GM19023 (cell line): Measurements from ENCODE around the gene PITHD1.
"Not testable (repeated sequence)": the region's sequence is repeated elsewhere in the genome, so short reads cannot be mapped to it uniquely, and the experiment has no call there.

ENCODE experiments used
- ATAC-seq: cut with Tn5 transposase; IDR thresholded peaks from one replicate; pipeline ENCODE4 v1.9.1; 2021; ENCODE audit warnings: mild to moderate bottlenecking, moderate library complexity; ENCODE audit not compliant: unreplicated experiment

The PITHD1 gene, protein sequence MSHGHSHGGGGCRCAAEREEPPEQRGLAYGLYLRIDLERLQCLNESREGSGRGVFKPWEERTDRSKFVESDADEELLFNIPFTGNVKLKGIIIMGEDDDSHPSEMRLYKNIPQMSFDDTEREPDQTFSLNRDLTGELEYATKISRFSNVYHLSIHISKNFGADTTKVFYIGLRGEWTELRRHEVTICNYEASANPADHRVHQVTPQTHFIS

DNA sequence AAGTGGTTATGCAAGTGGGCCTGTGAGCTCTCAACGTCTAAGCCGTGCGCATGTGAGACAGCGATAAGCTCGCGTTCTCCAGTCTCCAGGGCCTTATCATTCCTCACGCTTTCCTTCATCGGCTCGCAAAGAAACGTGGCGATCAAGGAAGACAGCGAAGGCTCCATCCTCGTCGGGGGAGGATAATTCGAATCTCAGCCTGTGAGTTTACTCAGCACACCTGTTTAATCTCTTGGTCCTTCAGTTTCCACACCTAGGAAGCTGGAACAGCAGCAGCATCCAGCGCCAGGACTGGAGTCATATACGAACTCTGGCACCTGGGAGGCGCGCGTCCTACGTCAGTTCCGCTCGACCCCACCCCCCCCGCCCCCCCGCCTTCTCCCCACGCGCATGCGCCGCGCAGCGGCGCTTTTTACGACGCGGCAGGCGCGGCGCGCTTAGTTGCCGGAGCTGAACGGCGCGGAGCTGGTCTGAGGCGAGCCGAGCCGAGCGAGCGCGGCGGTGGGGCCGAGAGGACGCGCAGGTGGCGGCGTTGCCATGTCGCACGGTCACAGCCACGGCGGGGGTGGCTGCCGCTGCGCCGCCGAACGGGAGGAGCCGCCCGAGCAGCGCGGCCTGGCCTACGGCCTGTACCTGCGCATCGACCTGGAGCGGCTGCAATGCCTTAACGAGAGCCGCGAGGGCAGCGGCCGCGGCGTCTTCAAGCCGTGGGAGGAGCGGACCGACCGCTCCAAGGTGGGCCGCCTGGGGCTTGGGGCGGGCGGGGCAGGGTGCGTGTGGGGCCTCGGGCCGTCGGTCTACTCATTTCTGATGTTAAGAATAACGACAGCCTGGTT, at the start of gene PITHD1:
TSS of gene PITHD1 (plus strand) at position 440 of the 836 bp plus-strand sequence. CDS start at position 538, 98 bp downstream.
- ATAC-seq, result peak; percentile 62

DNA sequence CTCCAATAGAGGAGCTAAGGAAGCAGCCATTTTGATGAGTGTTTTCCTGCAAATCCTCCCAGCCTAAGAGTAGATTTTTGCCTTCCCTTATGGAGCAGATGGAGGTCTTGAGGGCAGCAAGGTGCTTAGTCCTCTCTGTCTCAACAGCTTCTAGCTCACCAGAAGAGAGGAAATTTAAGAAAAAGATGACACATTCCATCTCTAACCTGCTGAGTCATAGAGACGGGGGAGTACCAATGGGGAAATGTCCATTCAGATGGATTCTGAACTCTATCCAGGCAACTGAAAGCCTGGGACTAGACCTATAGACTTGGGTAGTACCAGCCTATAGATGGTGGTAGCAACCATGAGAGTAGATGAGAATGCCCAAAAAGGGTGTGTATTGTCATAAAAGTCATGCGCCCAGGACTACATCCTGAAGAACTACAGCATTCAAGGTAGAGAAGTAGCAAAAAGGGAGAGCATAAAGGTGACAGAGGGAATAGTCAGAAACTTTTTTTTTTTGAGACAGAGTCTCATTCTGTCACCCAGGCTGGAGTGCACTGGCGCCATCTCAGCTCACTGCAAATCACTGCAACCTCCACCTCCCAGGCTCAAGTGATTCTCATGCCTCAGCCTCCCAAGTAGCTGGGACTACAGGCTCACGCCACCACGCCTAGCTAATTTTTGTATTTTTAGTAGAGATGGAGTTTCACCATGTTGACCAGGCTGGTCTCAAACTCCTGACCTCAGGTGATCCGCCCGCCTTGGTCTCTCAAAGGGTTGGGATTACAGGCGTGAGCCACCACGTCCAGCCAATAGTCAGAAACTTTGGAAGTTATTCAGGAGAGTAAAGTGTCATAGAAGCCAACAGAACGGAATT, 45.6 kb upstream of the PITHD1 start:
- ATAC-seq, result no peak

DNA sequence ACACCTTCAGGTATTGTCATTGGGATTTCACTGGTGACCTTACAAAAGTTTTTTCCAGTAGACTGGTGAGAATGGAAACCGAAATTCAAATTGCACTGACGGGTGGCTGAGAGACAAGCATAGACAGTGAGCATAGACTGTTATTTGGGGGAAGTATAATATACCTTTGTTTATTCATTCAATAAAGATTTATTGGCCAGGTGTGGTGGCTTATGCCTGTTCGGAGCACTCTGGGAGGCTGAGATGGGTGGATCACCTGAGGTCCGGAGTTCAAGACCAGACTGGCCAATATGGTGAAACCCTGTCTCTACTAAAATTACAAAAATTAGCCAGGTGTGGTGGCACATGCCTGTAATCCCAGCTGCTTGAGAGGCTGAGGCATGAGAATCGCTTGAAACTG, 44.9 kb upstream of the PITHD1 start:
- ATAC-seq, result not testable (repeated sequence)

DNA sequence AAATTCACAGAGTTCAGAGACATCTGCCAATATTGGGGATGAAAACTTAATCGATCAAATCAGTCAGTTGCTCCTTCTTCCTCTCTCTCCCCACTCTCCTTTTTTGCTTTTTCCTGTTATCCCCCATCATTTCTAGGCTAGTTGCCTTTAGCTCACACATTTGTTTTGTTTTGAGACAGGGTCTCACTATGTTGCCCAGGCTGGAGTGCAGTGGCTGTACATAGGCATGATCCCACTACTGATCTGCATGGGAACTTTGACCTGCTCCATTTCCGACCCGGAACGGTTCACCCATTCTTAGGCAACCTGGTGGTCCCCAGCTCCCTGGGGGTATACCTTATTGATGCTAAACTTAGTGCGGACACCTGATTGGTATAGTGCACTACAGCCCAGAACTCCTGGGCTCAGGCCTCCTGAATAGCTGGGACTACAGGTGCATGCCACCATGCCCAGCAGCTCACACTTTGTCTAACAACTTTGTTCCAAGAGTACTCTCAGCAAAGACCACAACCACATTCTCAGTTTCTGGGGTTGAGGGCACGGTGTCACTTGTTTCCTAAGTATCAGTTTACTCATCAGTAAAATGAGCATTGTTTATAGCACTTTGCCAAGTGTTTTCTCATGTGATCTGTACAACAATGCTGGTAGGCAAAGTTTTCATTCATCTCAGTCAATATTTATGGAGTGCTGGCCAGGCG, 41.6 kb upstream of the PITHD1 start:
- ATAC-seq, result no peak

DNA sequence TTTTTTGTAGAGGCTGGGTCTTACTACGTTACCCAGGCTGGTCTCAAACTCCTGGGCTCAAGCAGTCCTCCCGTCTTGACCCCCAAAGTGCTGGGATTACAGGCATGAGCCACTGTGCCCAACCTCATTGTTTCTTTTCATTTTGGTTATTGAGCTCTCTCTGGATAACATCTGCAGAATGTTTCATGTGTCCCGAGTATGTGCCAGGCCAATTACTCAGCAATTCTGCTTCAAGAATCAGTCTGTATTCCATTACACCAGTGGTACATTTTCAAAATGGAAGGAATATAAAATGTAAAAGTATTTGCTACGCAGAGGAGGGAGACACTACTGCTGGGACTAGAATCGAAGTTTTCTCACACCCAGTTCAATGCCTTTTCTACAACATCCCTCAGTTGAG, 36.6 kb upstream of the PITHD1 start:
- no peak for ATAC-seq

DNA sequence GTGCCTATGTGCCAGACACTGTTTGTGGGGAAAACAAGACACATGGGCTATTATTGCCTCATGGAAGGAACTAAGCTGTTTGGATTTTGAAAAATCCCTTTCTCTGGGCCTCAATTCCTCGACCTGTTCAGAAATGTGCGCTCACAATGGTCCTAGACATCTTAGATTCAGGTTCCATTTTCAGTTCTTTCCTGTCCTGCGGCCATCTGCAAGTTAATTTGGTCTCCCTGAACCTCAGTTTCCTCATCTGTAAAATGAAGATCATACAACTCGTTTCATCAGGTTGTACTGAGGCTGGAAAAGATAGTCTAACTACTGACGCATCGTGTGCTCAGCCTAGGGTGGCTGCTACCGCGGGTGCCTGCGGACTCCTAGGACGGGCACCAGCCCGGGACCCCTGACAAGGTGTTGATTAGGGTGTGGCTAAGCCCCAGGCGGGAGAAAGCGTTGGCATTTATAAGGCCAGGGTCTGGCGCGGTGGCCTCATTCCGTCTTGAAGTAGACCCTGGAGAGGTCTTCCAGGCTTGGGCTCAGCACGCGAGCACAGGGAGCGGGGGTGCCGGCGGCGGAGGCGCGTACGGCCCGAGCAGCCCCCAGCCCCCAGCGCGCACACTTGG, 35.4 kb upstream of the PITHD1 start:
- ATAC-seq, result peak; percentile 21

DNA sequence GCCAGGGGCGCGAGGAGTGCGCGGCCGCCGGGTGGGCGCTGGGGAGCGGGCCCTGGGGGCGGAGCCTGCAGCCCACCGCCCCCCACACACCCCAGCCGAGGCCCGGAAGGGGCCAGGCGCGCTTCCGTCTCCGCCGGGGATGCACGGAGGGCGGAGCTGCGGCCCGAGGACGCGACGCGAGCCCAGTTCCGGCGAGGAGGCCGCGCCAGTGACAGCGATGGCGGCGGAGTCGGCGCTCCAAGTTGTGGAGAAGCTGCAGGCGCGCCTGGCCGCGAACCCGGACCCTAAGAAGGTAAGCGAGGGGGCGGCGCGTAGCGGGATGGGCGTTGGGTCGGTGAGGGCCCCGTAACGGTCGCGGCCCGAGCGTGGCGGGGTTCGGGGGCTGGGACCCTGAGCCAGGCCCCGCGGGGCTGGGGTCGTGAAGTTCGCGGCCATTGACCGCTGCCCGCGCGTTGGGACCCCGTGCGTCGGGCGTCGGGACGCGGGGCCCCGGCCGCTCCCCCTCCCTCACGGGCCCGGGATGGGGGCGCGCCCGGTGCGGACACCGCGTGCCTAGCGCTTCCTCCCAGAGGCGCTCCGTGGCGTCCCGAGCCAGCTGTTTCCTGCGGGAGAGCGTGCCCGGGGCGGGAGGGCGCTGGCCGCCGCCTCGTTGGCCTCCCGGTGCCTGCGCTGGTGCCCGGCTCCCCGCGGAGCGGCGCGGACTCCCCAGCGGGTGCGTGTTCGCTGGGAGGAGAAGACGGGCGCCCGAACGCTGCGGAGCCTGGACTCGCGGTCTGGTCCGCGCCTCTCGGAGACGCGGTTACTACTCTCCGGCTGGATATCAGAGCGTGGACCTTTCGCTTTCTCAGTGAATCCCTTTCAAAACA, 34.7 kb upstream of the PITHD1 start, which contains the start of gene ELOA:
TSS of gene ELOA (plus strand) at position 185 of the 866 bp plus-strand sequence. CDS start at position 218, 33 bp downstream.
- ATAC-seq, result peak; percentile 80

DNA sequence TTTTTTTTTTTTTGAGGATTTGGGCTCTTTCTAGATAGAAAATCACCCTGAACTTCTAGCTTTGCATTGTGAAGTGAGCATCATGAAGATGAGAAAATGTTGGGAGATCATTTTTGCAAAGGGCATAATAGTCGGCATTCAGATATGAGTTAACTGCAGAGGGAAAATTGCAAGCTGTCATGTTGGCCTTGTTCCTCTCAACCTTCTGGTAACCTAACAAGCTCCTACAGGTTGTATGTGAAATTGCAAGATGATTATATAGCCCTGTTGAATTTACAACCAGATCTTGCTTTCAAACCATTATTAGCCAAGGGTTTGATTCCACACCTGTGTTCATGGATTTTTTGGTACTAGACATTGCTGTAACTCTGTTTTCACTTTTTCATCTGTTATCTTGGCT, 32.7 kb upstream of the PITHD1 start:
- ATAC-seq, result no peak

DNA sequence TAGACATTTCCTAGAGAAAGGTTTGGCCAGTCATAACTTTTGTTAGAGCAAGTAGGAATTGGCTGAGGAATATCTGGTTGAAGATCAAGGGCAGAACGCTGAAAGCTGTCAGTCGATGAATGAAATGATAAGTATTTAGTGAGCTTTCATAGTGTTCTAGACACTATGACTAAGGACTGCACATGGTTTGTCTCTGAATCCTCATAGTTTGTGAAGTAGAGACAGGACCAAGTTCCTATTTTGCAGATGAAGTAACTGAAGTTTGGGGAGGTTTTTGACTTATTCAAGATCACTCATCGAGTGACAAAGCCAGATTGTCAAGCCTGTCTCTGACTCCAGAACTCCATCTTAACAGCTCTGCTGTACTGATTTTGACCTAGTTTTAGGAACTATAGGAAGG, 30.2 kb upstream of the PITHD1 start:
- no peak for ATAC-seq

DNA sequence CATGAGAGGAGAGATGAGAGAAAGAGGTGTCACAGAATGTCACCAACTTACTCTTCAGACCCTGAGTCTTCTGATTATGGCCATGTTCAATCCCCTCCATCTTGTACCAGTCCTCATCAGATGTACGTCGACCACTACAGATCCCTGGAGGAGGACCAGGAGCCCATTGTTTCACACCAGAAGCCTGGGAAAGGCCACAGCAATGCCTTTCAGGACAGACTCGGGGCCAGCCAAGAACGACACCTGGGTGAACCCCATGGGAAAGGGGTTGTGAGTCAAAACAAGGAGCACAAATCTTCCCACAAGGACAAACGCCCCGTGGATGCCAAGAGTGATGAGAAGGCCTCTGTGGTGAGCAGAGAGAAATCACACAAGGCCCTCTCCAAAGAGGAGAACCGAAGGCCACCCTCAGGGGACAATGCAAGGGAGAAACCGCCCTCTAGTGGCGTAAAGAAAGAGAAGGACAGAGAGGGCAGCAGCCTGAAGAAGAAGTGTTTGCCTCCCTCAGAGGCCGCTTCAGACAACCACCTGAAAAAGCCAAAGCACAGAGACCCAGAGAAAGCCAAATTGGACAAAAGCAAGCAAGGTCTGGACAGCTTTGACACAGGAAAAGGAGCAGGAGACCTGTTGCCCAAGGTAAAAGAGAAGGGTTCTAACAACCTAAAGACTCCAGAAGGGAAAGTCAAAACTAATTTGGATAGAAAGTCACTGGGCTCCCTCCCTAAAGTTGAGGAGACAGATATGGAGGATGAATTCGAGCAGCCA, 27.0 kb upstream of the PITHD1 start:
- ATAC-seq, result no peak

DNA sequence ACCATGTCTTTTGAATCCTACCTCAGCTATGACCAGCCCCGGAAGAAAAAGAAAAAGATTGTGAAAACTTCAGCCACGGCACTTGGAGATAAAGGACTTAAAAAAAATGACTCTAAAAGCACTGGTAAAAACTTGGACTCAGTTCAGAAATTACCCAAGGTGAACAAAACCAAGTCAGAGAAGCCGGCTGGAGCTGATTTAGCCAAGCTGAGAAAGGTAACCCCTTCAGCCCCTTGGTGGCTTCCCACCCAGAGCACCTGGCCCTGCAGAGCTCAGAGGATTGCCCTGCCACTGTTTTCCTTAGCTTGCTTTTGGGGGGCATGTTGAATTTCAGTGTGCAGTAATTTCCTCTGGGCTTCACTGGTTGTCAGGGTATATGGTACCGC, 26.4 kb upstream of the PITHD1 start:
- no peak for ATAC-seq

DNA sequence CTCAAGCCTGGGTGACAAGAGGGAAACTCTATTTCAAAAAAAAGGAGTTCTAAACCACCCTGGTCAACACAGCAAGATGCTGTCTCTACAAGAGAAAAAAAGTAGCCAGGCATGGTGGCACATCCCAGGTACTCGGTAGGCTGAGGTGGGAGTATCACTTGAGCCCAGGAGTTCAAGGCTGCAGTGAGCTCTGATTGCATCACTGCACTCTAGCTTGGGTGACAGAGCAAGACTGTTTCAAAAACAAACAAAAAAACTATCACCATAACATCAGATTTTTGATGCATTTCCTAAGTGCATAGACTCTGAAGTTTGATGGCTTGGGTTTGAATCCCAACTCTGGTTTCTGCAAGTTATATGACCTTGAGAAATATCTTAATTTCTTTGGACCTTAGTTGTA, 25.3 kb upstream of the PITHD1 start:
- ATAC-seq, result no peak

DNA sequence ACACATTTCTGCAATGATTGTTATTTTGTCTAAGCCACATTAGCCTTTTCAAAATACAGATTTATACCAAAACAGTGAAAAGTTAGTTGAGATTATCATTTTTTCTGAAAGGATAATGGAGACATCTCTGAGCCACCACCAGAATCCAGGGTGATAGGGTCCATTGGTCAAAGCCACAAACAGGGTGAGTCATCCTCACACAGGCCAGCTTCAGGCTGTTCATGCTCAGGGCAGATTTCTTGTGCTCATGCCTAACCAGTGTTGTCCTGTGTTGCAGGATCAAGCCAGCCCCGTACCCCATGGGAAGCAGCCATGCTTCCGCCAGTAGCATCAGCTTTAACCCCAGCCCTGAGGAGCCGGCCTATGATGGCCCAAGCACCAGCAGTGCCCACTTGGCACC, 21.5 kb upstream of the PITHD1 start:
- ATAC-seq, result no peak

DNA sequence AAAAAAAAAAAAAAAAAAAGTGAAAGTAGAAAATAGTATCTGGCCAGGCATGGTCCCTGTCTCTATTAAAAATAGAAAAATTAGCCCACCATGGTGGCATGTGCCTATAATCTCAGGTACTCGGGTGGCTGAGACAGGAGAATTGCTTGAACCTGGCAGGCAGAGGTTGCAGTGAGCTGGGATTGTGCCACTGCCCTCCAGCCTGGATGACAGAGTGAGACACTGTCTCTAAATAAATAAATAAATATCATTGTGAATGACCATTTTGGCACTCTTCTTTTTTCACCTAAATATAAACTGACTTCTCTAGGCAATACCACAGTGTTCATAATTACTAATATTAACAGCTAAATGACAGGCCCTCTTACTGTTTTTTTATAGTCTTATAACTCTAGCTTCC, 20.4 kb upstream of the PITHD1 start:
- ATAC-seq, result no peak

DNA sequence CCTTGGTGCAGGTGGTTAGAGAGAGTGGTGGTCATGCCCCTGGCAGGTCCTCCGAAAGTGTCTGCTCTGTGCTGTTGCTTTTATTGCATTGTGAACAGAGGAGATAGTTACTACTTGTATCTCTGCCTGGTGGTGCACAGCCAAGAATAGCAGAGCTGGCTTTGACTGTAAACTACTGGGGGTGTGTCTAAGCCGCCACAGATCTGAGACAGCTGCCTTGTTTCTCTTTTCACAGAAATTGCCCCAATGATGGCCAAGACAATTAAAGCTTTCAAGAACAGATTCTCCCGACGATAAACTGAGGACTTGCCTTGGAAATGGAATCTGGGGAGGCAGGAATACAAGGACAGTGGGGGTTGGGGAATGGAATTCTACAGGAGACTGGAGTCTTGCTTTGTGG, 18.9 kb upstream of the PITHD1 start:
- no peak for ATAC-seq

DNA sequence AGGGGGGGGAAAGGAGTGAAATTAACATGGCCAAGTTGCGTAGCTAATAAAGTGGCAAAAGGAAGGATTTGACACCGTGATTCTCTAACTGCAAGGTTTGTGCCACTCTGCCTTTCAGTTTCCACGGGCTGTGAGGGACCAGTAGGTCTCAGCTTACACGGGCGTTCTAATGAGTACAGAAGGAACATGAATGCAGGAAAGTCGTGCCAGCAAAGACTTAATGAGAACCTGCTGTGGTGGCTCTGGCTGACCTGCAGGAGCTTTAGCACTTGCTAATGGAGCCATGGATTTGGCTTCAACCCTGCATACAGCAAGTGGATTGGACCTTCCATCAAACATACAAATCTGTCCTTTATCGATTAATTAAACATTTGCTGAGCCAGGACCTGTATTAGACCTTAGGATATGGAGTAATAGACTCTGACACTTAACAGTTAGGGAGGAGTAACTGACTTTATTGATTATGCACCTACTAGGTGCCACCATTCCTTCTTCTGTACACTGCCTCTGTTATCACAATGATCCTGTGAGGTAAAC, 15.1 kb upstream of the PITHD1 start:
- no peak for ATAC-seq

DNA sequence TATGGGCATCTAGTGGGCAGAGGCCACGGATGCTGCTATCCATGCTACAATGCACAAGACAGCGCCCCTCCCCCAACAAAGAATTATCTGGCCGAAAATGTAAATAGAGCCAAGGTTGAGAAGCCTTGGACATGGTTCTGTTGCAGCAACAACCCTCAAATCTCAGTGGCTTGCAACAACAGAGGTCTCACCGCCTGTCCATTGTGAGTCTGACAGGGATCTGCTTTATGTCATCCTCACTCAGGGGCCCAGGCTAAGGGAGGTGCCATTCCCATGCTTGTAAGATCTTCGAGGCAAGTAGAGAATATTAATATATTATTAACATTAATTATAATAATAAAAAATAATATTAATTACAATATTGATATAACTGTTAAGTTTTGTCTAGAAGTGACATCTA, 9.5 kb upstream of the PITHD1 start:
- ATAC-seq, result no peak

DNA sequence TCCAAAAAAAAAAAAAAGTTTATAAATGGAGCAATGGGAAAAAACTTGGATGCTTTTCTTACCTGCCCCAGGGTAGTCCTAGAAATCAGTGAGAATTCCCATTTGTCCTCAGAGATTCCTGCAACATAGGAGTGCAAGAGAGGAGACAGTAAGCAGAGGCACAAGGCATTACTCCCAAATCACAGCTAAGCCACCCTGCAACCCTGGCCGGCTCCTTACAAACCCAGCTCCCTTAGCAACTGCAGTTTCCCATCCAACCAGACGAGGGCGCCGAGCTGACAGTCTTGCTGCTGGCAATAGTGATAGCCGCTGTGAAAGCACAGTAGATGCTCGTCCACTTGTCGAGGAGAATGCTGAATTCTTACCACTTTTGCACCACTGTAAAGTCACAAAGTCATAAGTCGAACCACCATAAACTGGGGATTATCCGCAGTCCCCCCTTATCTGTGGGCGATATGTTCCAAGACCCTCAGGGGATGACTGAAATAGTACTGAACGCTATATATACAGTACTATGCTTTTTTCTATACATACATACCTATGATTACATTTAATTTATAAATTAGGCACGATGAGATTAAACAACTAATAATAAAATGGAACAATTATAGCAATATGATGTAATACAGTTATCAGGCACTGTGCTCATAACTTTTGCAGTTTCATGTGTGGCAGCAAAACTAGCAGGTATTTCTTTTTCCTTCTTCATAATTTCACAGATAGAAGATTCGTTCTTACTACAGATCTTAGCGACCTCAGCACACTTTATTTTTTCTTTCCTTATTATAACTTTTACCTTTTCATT, 6.0 kb upstream of the PITHD1 start:
- no peak for ATAC-seq
